ENCODE results near the gene ABCA13.
"Not testable (repeated sequence)": the region's sequence is repeated elsewhere in the genome, so short reads cannot be mapped to it uniquely, and the experiment has no call there.

DNA sequence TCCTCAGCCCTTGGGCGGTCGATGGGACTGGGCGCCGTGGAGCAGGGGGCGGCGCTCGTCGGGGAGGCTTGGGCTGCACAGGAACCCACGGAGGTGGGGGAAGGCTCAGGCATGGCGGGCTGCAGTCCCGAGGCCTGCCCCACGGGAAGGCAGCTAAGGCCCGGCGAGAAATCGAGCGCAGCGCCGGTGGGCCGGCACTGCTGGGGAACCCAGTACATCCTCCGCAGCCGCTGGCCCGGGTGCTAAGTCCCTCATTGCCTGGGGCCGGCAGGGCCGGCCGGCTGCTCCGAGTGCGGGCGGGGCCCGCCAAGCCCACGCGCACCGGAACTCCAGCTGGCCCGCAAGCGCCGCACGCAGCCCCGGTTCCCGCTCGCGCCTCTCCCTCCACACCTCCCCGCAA lies 31.7 kb downstream of the ABCA13 start:
- TF ChIP-seq, protein P1, sequence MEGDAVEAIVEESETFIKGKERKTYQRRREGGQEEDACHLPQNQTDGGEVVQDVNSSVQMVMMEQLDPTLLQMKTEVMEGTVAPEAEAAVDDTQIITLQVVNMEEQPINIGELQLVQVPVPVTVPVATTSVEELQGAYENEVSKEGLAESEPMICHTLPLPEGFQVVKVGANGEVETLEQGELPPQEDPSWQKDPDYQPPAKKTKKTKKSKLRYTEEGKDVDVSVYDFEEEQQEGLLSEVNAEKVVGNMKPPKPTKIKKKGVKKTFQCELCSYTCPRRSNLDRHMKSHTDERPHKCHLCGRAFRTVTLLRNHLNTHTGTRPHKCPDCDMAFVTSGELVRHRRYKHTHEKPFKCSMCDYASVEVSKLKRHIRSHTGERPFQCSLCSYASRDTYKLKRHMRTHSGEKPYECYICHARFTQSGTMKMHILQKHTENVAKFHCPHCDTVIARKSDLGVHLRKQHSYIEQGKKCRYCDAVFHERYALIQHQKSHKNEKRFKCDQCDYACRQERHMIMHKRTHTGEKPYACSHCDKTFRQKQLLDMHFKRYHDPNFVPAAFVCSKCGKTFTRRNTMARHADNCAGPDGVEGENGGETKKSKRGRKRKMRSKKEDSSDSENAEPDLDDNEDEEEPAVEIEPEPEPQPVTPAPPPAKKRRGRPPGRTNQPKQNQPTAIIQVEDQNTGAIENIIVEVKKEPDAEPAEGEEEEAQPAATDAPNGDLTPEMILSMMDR (conservative IDR thresholded peaks at IDR 0.05 in 1 of 2, IDR thresholded peaks at IDR 0.05 in 1 of 2; ENCODE audit: extremely low read depth in 1 of 2, insufficient read depth in 1 of 2, low read depth in 1 of 2, low read length in 2 of 2), result not testable (repeated sequence)
- TF ChIP-seq EZH2 (IDR thresholded peaks at IDR 0.05; ENCODE audit: borderline replicate concordance, low read length), result not testable (repeated sequence)
